OCI-LY3 (cell line): Measurements from ENCODE around the gene LINC01488.

ENCODE experiments used
- CTCF ChIP-seq: fragments of 200-600, 300-600 bp; sonication (generic); IDR thresholded peaks from 2 replicates; pipeline ENCODE4 v1.5.1; 2014; ENCODE audit warnings: antibody characterized with exemption, low read length, low read depth
- EZH2phosphoT487 ChIP-seq: fragments of 200-600 bp; shearing (Covaris generic); IDR thresholded peaks from 2 replicates; pipeline ENCODE4 v1.6.1; 2018; ENCODE audit warnings: antibody characterized with exemption, mixed run types, low read depth

GRCh38 chr11:69521457-69521856 lies 40.0 kb downstream of the LINC01488 start:
- no peak for TF ChIP-seq CTCF
- no peak for TF ChIP-seq EZH2phosphoT487
